LNCAP (cell line): ENCODE results near the gene EID3.

Source experiments
- TF ChIP-seq, protein P1 (sequence below): fragments of 450-650 bp; IDR thresholded peaks from 2 replicates; pipeline ENCODE4 v1.5.1; 2017; ENCODE audit warnings: mild to moderate bottlenecking

EID3 gene

DNA sequence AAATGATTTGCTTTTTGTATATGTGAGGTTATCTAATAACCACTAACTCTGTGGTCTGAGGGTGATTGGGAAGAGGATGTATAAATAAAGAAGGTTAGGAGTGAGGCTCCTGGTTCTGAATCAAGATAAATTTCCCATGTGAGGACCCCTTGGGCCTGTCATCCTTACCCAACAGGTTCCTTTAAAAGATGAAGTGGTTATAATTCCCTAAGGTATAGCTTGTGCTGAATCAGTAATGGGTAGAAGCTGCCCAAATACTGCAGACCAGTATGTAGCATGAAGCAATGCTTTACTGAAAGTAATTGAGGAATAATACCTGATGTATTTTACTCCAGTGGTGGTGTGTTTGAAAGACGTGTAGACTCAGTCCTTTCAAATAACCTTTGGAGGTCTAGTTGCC, 8.7 kb downstream of the EID3 start:
- TF ChIP-seq, protein P1, sequence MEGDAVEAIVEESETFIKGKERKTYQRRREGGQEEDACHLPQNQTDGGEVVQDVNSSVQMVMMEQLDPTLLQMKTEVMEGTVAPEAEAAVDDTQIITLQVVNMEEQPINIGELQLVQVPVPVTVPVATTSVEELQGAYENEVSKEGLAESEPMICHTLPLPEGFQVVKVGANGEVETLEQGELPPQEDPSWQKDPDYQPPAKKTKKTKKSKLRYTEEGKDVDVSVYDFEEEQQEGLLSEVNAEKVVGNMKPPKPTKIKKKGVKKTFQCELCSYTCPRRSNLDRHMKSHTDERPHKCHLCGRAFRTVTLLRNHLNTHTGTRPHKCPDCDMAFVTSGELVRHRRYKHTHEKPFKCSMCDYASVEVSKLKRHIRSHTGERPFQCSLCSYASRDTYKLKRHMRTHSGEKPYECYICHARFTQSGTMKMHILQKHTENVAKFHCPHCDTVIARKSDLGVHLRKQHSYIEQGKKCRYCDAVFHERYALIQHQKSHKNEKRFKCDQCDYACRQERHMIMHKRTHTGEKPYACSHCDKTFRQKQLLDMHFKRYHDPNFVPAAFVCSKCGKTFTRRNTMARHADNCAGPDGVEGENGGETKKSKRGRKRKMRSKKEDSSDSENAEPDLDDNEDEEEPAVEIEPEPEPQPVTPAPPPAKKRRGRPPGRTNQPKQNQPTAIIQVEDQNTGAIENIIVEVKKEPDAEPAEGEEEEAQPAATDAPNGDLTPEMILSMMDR: no peak

GRCh38 chr12:104312654-104313053, 9.1 kb downstream of the EID3 start:
- TF ChIP-seq, protein P1: no peak

GRCh38 chr12:104313568-104314241, 10.2 kb downstream of the EID3 start:
- TF ChIP-seq, protein P1: no peak

DNA sequence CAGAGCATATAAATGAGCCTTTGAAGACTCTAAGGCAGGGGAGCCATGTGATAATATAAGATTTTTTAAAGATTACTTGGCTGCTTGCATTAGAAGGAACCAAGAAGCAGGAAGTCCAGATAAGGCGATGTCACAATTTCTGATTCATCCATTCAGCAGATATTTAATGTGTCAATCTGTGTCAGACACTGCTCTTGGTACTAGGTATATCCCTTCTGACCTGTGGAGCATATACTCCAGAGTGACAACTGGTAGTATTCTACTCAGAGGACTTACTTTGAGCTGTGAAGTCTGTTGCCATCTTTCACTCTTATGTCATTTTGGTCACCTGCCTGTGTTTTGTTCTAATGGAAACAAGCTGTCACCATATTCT, 10.7 kb downstream of the EID3 start:
- TF ChIP-seq, protein P1: no peak

DNA sequence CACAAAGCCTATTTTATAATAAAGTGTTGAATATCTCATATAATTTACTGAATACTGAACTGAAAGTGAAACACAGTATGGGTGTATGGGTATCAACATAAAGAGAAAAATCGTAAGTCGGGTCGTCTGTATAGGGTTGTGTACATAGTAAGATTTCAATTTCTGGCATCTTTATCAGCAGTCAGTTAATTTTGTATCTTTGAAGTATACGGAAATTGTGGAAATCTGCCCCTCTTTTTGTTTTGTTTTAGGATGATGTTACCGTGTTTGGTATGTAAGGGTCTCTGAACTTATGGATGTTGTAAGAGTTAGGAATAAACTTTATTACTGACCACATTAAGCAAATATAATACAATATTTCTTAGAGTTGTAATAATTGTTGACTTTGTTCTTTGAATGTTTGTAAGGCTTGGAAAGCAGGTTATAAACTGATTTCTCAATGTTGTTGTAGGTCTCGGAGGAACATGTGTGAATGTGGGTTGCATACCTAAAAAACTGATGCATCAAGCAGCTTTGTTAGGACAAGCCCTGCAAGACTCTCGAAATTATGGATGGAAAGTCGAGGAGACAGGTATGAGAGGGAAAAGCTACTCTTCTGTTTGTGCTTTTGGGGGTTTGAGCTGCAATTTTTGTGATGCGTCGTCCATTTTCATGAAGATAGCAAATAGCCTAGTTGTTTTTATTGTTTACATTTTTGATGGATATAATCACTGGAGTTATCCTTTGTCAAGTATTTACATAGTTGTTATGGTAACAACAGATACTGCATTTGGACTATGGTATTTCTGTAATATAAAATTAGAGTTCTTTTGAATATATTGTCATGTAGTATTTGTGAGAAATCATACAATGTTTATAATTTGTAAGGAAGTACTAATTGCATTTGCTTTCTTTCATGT, 12.0 kb downstream of the EID3 start:
- TF ChIP-seq, protein P1: no peak

- TF ChIP-seq, protein P1: no peak
Observed at GRCh38 chr12:104316936-104317335, 13.4 kb downstream of the EID3 start.

DNA sequence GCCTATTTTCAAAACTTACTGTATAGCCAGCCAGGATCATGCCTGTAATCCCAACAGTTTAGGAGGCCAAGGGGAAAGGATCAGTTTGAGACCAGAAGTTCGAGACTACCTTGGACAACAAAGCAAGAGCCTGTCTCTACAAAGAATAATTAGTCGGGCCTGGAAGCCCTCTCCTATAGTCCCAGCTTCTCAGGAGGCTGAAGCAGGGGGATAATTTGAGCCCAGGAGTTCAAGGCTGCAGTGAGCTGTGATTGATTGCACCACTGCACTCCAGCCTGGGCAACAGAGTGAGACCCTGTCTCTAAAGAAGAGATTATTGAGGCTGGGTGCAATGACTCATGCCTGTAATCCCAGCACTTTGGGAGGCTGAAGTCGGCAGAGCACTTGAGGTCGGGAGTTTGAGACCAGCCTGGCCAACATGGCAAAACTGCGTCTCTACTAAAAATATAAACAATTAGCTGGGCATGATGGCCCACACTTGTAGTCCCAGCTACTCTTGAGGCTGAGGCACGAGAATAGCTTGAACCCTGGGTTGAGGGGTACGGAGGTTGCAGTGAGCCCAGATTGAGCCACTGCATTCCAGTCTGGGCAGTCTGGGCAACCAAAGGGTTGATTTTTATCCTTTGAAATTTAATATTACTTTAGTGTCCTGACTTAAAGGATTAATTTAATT, 14.1 kb downstream of the EID3 start:
- TF ChIP-seq, protein P1: no peak
